Erythroblast (primary cell): ENCODE data around the gene DPM3.
A peak's percentile ranks its signal among the peaks of the same experiment; 100 is the strongest.

Source experiments
- DNase-seq, 2 experiments: peaks; one replicate each; lab custom pipeline; 2025; lab: John Stamatoyannopoulos, UW
- GATA1 ChIP-seq: IDR thresholded peaks from 2 replicates; pipeline ENCODE4 v1.6.1; 2011; ENCODE audit warnings: low read depth, mild to moderate bottlenecking, control low read depth, low read length, moderate library complexity
- POLR2A ChIP-seq: IDR thresholded peaks from 2 replicates; pipeline ENCODE4 v1.6.1; 2011; ENCODE audit warnings: mild to moderate bottlenecking, low read length

DPM3 gene

GRCh38 chr1:155130272-155131006 lies 9.9 kb downstream of the DPM3 start:
- TF ChIP-seq GATA1 (no peak), POLR2A (no peak)
- DNase-seq, result no peak

DNA sequence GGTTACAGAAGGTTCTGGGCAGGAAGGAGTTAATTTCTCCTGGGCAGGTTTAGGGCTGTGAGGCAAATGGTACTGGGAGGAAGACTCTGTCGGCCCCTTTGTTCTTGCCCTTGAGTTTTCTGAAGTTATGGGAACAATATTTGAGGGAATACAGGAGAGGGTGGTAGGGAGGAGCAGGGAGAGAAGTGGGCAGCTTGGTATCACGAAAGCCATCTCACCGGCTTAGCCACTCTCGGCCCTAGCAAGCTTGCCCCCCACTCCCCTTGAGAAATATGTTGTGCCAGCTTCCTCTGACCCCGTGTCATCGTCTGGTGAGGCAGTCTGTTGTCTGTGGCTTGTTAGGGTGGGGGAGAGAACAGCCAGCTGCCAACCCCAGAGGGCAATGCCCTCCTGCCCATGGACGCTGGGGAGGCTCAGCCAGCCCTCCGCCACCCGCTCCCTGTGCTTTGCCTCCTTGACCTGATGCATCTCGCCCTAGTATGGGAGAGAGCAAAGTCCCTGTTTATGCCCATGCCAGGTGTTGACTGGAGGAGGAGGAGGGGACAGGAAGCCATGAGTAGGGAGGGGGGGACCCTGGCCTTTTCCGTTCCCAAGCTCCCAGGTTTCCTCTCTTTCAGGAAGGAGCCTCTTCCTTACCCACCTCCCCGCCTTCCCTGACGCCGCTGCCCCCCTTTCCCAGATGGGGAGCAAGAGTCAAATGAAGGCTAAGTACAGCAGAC lies 11.4 kb downstream of the DPM3 start:
- TF ChIP-seq GATA1, result no peak
- TF ChIP-seq POLR2A, result no peak
- no peak for DNase-seq

- DNase-seq, result no peak
- TF ChIP-seq POLR2A (no peak), GATA1 (no peak)
These were observed 12.2 kb downstream of the DPM3 start for GRCh38 chr1:155127967-155128754.

DNA sequence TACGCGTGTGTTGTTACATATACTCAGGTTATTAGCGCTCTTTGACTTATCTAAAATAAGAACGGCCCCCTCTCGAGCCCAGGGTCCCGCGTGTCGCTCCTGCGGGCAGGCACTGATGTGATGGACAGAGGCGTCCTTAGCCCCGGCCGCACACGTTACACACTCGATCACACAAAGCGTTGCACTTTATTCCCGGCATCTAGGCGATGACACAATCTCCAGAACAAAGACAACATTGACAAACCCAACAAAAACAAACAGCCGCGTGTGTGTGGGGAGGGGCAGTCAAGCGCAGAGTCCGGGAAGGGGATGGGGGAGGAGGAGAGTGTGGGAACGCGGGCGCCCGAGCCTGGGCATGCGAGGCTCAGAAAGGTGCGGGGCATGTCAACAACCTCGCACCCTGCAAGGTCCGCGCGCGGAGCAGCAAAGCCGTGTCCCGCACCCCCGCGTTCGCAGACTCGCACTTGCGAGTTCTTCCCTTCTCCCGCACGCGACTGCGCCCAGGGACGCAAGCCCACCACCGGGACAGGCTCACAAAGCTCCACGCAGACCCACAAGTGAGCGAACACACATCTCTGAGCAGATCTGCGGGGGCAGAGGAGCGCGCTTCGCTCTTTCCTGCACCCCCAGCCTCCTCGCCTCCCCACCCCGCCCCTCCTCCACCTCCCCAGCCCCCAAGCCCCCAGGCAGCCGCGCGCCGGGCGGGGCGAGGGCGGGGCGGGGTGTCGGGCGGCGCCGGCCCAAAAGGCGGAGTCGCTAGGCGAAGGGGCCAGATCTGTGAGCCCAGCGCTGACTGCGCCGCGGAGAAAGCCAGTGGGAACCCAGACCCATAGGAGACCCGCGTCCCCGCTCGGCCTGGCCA lies 13.0 kb downstream of the DPM3 start, which contains the start of gene EFNA1:
EFNA1 (plus strand) TSS at position 772 of the 862 bp plus-strand sequence. CDS start 102 bp downstream, outside the sequence.
- TF ChIP-seq POLR2A (no peak), GATA1 (no peak)
- peak; percentile 38 to 47 for DNase-seq

DNA sequence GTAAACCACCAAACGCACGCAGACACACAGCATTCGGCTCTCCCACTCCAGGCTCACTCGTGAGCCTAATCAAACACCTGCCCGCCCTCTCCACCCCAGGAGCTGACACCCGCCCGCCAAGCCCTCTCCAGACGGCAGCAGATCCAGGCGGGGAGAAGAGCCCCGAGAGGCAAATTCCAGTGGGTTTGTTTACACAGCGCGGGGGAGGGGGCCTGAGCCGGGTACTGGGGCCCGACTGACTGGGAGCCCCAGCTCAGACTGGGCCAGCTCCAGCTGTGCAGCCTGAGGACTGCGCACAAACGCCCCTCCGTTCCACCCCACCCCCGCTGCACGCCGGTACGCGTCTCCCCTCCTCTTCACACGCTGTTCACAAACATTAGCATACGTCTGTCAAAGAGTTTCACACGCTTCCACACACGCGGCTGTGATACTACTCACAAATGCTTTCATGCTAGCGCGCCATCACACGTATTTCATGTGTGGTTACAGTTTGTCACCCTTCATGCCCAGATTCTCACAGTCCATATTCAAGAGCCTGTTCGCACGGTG lies 13.7 kb downstream of the DPM3 start:
- DNase-seq, result no peak
- TF ChIP-seq GATA1, result no peak
- TF ChIP-seq POLR2A, result no peak

GRCh38 chr1:155125946-155126555 lies 14.3 kb downstream of the DPM3 start:
- DNase-seq, result no peak

GRCh38 chr1:155125511-155125945 lies 14.8 kb downstream of the DPM3 start:
- TF ChIP-seq GATA1 (no peak), POLR2A (no peak)
- DNase-seq, result no peak

More at GRCh38 chr1:155125946-155126555, 14.3 kb downstream of the DPM3 start:
- no peak for TF ChIP-seq POLR2A
- TF ChIP-seq GATA1, result no peak

- no peak for TF ChIP-seq POLR2A
- TF ChIP-seq GATA1, result no peak
- DNase-seq, result no peak
These were observed 15.5 kb downstream of the DPM3 start for GRCh38 chr1:155124503-155125463.

- TF ChIP-seq GATA1 (no peak), POLR2A (no peak)
- DNase-seq, result no peak
These were observed 16.5 kb downstream of the DPM3 start for GRCh38 chr1:155123801-155124200.

DNA sequence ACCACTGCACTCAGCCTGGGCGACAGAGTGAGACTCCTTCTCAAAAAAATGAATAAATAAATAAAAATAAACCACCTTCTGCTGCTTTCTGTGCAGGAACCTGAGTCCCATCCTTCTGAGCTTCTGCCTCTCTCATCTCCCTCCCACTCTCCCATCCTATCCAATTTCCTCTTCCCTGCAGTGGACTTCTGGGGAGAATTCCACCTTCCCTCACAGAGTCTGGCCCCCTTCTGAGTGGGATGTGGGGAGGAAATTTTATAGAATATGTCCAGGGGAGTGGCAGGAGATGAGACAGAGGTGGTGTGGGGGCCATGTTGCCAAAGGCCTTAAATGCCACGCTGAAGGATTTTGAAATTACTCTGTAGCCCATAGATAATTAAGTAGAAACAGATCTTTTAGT lies 18.0 kb downstream of the DPM3 start:
- DNase-seq, result no peak
- no peak for TF ChIP-seq POLR2A
- no peak for TF ChIP-seq GATA1

DNA sequence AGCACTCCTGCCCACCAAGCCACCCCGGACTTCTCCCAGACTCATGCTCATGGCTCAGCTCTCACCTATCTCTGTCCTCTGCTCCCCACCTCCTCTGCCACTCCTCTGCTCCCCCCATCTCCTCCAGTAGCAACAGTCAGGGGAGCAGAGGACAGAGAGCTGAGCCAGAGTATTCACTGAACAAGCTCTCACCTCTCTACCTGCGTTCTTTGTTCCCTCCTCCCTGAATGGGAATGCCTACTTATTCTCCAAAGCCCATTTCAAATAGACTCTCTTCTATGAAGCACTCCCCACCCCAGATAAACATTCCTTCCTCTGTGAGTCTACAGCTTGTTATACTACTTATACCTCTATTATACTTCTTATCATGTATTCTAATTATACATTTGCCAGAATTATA lies 19.1 kb downstream of the DPM3 start:
- no peak for DNase-seq
- TF ChIP-seq POLR2A, result no peak
- TF ChIP-seq GATA1, result no peak
